HG03442 (cell line): ENCODE measurements around the gene CLASP2.
"Not testable (repeated sequence)": the region's sequence is repeated elsewhere in the genome, so short reads cannot be mapped to it uniquely, and the experiment has no call there.

Experiments used
- ATAC-seq: cut with Tn5 transposase; IDR thresholded peaks from one replicate; pipeline ENCODE4 v1.9.1; 2021; ENCODE audit warnings: mild to moderate bottlenecking, moderate library complexity; ENCODE audit not compliant: unreplicated experiment

CLASP2 gene

DNA sequence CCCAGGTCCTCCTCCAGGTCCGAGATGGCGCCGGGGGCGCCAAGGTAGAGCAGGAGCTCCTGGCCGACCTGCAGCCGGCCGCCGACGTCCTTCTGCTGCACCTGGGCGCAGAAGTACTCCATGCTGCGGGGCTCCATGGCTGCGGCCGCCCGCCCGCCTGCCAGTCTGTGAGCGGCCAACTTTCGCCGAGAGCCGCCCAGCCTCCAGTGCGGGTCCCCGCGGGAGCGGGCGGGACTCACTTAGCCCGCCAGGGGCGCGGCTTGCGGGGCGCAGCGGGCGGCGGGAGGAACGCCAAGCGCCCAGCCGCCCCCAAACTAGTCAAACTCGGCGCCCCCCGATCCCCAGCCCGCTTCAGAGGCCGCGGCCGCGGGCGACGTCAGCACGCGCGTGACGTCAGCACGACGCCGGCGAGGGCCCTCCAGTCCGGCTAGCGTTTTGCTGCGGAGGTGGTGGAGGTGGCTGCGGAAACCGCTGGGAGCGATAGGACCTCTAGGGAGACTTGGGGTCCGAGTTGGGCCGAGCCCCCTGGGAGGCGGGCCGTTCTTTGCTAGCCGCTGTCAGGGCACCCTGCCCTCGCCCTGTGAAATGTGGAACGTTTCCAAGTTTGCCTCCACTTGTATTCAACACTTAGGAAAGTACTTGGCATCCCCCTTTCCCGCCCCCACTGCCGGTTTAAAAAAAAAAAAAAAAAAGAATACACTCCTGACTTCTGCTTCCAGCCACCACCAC, at the start of gene CLASP2:
CLASP2 (minus strand) TSS at position 389 of the 729 bp plus-strand sequence; CDS start at position 137, 252 bp downstream.
- peak; percentile 95 for ATAC-seq

DNA sequence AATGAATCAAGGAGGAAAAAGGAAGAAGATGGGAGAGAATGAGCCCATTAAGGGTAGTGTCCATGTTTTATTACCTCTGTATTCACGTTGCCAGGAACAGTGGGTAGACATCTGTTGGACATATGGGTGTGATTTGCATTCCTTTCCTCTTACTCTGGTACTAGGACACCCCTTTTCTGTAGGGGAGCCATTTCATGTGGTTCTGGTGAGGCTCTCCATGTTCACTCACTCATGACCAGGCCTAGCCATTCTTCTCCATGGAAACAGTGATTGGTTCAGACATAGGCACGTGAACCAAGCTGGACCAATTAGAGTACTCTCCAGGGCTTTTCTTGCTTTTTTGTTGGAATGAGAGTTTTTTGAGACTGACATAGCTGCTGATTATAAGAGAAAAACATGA, 40.8 kb upstream of the CLASP2 start:
- no peak for ATAC-seq

DNA sequence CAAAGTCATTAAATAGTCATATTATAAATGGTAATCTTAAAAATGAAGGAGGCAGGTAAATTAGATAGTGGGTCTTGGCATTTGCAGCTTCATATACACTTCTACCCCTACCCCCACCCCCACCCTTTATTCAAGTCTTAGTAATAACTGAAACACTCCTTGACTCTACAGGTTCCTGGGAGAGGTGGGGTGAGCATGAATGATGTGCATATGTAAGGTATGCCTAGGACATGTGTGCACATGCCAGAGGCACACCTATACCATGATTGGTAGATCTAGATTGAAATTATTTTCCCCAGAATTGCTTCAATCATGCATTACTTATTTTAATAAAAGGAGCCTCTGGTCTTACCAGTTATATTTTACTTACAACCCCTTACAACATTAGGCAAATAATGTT, 40.2 kb upstream of the CLASP2 start:
- ATAC-seq: no peak

DNA sequence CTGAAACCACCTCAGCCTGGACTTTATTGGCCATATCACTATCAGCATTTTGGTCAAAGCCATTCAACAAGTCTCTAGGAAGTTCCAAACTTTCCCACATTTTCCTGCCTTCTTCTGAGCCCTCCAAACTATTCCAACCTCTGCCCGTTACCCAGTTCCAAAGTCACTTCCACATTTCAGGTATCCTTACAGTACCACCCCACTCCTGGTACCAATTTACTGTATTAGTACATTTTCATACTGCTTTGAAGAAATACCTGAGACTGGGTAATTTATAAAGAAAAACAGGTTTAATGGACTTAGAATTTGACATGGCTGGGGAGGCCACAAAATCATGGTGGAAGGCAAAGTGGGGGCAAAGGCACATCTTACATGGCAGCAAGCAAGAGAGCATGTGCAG, 36.3 kb upstream of the CLASP2 start:
- ATAC-seq: not testable (repeated sequence)

DNA sequence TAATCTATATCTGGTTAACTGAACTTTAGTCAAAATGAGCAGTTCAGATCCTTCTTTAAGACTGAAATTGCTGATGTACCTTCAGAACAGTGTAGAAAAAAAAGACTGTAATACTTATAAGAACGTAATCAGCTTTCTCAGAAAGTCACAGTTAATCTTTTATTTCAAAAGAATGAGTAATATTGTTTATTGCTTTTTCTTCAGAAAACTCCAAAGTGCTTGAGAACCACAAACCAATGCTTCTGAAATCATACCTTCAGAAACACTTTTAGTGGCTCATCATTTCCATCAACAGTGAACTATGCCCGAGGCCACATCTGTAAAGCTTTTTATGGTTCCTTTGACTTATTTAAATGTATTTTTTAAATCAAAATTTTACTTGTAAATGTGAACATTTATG, 33.3 kb upstream of the CLASP2 start:
- ATAC-seq: no peak

DNA sequence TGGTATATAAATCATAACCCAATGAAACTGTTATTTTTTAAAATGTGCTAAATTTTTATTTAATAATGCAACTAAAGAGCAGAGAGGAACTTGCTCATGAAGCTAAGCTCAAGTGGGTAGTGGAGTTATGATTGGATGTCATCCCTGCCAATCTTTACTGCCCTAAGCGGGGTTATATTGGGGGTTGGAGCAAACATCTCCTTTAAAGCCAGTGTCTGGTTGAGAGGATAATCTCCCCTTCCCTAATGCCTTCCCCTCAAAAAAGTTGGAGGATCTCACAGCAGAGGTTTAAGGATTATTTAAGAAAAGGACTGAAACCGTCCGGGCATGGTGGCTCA, 32.1 kb upstream of the CLASP2 start:
- ATAC-seq: no peak

DNA sequence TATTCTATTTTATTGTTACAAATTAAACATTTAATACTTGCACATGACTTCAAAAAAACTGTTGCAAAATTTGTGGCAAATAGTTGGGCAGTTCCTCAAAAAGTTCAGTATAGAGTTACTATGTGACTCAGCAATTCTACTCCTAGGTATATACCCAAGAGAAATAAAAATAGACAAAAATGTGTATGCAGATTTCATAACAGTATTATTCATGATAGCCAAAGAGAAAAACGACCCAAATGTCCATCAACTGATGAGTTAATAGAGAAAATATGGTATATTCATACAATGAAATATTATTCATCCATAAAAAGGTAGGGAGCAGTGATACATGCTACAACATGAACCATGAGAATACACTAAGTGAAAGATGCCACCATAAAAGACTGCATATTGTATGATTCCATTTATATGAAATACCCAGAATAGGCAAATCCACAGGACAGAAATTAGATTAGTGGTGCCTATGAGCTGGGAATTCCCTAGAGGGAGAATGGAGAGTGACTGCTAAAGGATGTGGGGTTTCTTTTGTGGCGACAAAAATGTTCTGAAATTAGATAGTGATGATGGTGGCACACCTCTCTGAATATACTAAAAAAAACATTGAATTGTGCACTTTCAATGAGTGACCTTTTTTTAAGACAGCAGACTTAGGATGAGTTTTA, 31.6 kb upstream of the CLASP2 start:
- ATAC-seq: no peak

DNA sequence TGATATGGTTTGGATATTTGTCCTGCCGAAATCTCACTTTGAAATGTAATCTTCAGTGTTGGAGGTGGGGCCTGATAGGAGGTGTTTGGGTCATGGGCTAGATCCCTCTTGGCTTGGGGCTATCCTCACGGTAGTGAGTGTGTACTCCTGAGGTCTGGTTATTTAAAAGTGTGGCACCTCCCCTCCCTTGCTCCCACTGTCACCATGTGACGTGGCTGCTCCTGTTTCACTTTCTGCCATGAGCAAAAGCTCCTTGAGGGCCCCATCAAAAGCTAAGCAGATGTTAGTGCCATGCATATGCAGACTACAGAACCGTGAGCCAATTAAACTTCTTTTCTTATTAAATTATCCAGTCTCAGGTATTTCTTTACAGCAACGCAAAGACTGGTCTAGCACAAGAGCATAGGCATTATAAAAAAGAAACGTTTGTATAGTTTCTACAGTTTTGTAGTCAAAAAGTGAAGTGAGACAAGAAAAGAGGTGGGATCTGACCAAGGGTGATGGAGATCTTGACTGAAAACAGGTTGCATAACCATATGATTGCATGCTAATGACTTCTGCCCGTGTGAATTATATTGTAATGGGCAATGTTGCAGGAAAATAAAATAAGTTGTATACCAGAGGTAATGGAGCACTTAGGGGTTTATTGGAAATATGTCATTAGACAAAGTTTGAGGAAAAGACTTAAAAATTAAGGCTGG, 28.5 kb upstream of the CLASP2 start:
- peak; percentile 75 for ATAC-seq

DNA sequence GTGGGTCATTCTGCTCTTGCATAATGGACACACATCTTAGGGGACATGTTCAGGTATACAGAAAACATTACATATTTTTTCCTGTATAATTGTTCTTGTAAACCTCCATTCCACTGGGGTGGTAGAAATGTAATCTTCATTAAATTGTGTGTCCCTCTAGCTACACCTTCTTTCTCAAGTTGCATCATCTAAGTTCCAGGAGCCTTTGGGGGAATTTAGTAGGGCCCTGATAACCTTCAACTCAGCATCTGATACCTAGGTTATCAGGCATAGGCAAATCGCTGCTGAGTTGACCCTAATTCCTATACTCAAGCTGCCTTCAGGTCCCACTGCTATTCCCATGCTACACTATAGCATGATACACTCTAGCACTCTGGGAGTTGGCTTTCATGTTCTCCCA, 19.1 kb upstream of the CLASP2 start:
- ATAC-seq: no peak

DNA sequence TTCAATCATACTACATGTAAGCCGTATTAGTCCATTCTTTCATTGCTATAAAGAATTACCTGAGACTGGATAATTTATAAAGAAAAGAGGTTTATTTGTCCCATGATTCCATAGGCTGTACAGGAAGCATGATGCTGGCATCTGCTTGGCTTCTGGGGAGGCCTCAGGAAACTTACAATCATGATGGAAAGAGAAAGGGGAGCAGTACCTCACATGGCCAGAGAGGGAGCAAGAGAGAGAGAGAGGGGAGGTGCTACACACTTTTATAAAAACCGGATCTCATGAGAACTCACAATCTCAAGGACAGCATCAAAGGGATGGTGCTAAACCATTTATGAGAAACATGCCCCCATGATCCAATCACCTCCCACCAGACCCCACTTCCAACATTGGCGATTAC, 14.3 kb upstream of the CLASP2 start:
- ATAC-seq: no peak

DNA sequence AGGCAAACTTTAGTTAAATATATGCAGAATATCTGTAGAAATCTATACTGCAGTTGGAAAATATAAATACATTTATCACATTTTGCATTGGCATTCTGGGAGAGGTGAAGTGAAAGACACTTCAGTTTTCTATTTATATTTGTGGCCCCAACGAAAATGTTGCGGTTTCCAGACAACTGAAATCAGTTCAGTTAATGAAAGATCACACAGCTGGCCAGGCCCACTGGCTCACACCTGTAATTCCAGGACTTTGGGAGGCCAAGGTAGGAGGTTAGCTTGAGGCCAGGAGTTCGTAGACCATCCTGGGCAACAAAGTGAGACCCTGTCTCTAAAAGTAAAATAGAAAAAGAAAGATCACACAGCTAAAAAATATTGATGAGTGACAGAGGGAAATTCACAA, 11.9 kb upstream of the CLASP2 start:
- no peak for ATAC-seq

DNA sequence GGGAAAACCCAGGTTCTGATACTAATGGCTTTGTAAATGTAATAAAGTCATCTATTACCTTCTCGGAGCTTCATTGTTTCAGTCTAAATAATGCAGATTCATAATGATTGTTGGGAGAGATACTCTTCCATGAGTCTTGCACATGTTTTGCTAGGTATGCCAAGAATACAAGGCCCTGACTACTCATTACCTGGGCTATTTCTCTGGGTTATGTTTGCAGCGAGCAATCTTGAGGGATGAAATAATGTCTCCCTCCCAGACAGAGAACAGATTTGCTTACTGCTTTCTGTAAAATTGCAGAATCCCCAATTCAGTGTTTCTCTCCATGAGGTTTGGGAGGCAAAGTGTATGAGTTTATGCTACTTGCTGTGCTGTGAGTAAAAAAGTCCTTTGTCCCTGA, 6.2 kb upstream of the CLASP2 start:
- no peak for ATAC-seq

DNA sequence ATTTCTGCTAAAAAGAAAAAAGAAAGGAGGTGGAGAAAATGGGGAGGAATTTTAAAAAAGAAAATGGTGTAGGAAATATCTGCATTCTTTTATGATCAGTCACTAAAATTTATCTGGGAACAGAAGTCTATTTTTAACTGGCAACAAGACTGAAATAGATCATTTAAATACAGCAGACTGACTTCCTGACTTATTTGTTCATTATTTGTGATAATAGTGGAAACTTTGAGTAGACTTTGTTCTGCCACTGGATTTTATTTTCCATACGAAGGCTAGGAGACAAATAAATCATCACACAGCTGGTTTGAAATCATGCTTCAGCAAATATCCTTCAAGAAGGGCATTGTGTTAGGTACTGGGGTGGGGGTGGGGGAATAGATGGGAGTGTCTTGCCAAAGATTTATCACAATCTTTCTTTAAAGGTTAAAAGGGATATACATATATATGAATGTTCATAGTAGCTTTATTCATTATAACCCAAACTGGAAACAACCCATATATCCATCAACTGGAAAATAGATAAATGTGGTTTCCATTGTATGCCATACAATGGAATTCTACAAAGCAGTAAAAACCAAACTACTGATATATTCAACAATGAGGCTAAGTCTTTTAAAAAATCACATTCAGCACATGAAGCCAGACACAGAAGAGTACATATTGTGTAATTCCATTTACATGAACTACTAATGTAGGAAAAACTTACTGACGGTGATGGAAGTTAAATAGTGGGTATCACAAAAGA, 4.7 kb upstream of the CLASP2 start:
- ATAC-seq: no peak

DNA sequence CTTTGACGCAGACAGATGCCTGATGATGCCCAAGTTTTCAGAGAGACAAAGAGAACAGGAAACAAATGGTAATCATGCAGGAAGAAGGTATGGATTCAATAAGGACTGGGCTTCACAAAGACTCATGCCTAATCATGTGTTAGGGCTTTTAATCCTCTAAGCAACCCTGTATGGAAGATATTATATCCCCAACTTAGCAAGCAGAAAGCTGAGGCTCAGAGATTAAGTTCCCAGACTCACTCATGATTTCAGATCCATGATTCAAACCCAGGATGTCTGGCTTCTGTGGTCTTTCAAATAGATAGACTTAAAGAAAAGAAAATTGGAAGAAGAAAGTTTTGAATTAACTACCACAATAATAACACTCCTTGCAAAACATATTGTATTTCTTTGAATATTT, 4.1 kb upstream of the CLASP2 start:
- ATAC-seq: no peak

DNA sequence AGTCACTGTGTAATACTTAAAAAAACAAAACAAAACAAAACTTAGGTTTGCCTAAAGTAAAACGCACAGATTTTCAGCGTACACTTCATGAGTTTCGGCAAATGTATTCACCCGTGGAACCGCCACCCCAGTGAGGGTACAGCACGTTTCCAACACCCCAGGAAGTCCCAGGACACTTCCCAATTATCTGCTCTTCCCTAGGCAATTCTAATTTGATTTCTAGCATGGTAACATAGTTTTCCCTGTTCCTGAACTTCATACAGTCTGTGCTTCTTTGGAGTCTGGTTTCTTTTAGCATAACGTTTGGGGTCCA, 497 bp upstream of the CLASP2 start:
- ATAC-seq: no peak

DNA sequence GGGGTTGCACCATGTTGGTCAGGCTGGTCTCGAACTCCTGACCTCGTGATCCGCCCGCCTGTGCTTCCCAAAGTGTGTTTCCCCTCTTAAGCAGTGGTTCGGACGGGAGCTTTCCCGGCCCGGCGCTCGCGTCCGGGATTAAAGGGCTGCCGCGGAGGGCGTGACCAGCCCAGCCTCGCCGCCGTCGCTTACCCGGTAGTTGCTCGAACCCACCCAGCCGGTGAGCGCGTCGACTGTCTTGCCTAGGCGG, 513 bp downstream of the CLASP2 start:
- peak; percentile 59 for ATAC-seq

DNA sequence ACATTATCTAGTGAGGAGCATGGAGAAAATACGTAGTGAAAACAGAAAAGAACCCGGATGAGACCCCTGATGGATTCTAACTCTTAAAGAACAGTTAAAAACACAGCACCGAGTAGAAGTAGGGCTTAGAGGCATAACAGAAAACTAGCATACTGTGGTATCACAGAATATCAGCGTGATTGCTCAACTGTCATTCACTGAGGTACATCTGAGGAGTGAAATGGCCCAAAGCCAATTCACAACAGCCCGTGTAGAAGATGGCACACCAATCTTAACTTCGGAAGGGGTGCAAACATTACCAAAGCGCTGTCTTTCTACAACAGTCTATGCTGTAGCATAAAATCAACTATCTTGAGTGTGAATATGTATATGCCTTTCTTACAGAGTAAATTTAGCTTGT, 1.8 kb downstream of the CLASP2 start:
- no peak for ATAC-seq

DNA sequence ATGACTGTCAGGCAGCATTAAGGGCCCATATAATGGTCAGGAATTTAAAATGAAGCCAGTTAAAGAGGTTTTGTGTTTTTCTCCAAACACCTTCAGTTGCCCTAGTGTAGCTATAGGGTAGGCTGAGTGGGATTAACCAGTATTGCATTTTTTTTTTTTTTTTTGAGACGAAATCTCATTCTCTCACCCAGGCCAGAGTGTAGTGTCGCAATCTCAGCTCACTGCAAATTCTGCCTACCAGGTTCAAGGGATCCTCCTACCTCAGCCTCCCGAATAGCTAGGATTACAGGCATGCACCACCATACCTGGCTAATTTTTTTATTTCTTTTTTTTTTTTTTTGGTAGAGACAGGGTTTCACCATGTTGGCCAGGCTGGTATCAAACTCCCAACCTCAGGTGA, 7.0 kb downstream of the CLASP2 start:
- ATAC-seq: no peak

DNA sequence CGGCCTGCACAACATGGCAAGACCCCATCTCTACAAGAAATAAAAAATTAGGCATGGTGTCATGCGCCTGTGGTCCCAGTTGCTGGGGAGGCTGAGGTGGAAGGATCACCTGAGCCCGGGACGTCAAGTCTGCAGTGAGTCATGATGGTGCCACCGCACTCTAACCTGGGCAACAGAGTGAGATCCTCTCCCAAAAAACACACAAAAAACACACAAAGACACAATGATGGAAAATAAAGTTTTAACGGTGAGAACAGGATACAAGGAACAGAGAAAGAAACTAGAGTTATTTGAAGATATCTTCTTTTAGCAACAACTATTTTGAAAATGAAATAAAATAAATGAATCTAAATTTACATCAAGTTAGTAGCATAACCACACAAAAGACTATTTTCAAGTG, 12.0 kb downstream of the CLASP2 start:
- ATAC-seq: no peak

DNA sequence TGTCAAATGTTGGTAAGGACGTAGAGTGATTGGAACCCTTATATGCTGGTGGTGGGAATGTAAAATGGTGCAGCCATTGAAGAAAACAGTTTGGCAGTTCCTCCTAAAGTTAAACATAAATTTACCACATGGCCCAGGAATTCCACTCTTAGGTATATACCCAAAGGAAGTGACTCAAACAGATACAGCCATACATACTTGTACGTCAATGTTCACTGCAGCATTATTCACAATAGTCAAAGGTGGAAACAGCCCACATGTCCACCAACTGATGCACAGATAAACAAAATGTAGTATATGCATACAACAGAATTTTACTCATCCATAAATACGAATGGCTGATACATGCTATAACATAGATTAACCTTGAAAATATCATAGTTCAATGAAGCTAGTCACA, 13.2 kb downstream of the CLASP2 start:
- ATAC-seq: no peak

DNA sequence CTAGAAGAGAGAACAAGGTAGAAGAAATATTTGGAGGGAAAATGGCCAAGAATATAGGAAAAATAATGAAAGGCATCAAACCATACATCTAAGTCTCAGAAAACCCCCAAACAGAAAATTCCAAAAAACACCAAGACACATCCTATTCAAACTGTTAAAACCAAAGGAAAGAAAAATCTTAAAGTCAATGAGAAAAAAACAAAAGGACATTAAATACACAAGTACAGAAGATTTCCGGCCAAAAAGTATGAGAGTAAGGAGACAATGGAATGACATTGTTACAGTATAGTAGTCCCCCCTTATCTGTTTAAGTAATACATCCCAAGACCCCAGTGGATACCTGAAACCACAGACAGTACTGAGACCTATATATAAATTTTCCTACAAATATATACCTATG, 18.8 kb downstream of the CLASP2 start:
- no peak for ATAC-seq

DNA sequence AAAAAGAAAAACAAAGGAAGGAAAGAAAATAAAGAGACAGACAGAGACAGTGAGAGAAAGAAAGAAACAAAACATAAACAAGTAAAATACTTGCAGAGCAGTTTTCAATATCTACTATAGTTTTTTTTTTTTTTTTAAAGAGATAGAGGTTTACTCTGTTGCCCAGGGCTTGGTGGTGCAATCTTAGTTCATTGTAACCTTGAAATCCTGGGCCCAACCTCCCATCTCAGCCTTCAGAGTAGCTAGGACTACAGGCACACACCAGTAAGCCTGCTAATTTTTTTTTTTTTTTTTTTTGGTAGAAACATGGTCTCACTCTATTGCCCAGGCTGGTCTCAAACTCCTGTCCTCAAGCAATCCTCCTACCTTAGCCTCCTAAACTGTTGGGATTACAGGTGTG, 23.1 kb downstream of the CLASP2 start:
- ATAC-seq: no peak
